HG03460 (cell line): ENCODE measurements around the gene TRAF1.
A peak's percentile ranks its signal among the peaks of the same experiment; 100 is the strongest.

Experiments used
- ATAC-seq: cut with Tn5 transposase; IDR thresholded peaks from one replicate; pipeline ENCODE4 v1.9.1; 2021; ENCODE audit not compliant: unreplicated experiment

Gene TRAF1

DNA sequence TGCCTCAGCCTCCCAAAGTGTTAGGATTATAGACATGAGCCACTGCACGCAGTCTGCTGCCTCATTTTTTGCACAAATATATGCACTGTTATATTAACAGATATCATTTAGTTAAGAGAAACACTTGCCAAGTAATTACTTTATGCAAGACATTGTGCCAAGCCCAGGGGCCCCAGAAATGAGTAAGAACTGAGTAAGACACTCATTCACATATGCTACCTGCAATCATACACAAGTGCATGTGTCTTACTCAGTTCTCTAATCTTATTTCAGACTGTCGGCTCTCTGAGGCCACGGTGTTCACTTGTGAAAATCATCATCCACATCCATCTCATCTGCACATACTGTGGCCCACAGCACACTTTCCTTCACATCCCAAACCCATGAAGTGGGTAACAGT is 16.0 kb downstream of the TRAF1 start:
- no peak for ATAC-seq

GRCh38 chr9:120909904-120910303 is 16.7 kb downstream of the TRAF1 start:
- no peak for ATAC-seq

DNA sequence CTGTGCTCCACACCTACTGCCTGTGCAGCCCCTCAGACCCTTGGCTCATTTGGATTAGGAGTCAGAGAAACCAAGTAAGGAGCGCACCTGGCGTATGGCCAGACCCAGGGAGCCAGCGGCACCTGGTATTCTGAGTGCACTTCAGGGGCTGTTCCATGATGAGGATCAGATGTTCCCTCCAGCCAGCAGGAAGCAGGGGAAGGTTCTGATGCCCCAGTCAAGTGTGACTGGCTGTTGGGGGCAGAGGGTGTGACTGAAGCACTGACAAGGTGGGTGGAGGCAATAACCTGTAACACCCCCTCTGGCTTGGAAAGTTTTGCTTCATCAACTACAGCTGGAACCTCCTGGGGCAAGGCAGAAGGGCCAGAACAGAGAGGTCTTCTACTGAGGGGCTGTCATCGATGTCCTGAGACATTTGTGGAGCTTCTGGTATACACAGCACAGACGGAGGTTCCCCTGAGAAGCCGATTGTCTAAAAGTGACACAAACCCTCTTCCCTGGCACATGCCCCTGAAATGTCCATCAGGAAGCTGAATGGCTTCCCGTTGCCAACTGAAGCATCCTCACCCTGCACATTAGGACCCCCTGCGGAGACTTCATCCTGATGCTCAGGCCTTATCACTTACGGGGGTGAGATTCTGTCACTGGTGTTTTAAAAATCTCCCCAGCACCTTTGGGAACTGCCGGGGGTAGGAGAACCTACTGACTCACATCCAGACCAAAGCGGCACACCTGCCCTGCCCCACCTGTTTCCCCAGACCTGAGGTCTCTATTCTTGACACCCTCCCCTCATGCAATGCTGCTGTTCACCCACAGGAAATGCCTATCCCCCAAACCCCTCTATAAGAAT is 21.1 kb downstream of the TRAF1 start:
- ATAC-seq: no peak

DNA sequence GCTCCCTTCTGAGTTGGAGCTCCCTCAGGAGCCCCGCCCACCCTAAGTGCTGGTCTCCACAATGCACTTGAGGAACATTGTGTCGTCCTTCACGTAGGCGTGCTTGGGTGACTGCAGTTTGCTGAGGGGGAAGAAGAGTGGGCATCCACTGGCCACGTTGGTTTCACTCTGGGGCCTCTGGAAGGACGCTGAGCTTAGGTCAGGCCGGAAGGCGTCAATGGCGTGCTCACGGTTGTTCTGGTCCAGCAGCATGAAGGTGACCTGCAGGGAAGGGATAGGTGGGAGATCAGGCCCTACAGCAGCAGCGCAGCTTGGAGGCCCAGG is 21.7 kb downstream of the TRAF1 start:
- ATAC-seq: no peak

DNA sequence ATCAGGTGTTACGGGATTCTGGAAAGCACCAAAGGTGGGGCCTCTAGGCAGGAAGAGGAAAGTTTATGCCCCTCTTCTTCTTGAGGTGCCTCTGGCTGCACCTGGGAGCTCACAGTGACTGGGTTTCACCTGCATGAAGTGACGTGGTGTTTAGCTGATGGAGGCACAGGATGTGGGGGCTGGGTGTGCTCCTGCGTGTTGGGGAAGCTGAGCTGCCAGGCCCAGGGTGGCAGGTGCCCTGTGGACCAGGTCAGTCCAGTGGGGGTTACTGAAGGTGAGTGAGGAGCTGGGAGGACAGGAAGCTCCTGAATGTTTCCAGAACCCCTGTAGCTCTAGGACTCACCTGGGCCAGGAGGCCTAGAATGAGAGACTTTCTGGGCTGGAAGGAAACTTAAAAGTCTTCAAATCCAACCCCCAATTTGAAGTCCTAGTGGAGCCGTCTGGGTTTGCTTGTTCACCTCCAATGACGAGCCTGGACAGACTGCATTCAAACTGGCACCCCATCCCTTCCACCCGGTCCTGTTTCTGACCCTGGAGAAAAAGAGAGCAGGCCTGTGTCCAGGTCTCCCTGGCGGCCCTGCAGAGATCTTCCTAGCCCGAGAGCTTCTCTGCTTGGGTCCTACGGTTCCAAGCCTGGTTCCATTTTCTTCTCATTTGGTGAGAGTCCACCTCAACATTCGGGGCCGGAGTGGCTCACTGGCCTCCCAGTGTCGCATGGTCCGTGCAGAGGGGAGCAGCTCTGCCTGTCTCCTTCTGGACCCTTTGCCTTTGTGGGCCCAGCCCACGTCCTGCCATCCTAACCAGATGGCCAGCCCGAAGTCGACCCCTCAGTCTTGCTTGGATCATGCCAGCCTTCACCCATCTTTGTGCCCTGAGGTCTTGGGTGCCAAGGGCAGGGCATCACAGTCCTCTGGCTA is 22.3 kb downstream of the TRAF1 start:
- no peak for ATAC-seq

DNA sequence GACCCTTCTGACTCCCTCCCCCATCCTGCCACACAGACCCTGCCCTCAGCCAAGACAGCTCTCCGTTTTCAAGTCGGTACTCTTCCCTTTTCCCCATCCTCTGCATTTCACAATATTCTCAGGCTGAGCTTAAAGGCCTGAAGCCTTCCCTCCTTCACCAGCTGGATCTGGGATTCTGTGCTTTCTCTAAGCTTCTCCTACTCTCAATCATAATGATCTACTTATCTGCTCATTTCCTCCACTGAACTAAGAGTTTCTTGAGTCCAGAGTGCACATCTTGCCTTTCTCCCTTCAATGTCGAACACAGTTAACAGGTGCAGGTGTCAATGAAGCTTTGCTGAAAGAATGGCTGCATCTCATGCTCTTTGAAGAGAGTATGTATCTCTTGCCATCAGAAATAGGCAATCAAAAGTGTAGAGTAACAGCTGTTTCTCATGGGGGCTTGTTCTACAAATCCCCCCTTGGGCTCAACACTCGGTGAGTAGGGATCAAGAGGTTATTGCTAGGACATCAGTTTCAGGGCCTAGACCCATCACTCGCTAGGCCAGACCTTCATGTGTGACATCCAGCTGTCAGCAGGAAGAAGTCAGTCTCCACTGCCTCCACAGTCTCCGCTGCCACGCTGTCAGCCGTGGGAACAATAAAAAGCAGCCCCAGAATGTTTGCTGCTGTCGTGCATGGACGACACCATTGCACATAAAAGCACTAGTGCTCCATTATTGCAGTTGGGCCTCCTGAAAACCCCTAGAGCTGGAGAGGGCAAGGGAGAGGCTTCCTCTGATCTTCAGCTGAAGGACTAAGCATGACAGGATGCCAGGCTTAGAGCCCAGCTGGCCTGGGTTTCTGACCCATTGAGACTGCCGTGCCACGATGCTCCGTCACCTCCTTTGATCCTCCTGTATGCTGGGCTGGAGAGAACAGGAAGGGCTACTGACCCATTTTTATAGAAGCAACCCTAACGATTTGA is 23.7 kb downstream of the TRAF1 start:
- no peak for ATAC-seq

DNA sequence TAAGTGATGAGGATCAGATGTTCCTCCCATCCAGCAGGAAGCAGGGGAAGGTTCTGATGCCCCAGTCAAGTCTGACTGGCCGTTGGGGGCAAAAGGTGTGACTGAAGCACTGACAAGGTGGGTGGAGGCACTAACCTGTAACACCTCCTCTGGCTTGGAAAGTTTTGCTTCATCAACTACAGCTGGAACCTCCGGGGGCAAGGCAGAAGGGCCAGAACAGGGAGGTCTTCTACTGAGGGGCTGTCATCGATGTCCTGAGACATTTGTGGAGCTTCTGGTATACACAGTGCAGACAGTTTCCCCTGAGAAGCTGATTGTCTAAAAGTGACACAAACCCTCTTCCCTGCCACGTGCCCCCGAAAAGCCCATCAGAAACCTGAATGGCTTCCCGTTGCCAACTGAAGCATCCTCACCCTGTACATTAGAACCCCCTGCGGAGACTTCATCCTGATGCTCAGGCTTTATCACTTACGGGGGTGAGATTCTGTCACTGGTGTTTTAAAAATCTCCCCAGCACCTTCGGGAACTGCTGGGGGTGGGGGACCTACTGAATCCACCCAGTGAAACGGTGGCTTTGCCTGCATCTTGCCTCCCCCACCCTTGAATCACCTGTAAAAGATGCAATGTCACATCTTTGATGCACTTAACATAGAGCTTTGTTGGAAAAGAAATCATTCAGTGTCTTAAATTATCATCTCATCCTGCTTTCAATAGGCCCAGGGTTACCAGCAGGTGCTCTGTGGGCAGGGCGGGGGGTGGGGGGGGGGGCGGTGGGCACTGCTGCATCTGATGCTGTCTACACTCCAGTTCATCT is 24.6 kb downstream of the TRAF1 start:
- no peak for ATAC-seq

- ATAC-seq: no peak
Observed at GRCh38 chr9:120900824-120901223, 25.8 kb downstream of the TRAF1 start.

DNA sequence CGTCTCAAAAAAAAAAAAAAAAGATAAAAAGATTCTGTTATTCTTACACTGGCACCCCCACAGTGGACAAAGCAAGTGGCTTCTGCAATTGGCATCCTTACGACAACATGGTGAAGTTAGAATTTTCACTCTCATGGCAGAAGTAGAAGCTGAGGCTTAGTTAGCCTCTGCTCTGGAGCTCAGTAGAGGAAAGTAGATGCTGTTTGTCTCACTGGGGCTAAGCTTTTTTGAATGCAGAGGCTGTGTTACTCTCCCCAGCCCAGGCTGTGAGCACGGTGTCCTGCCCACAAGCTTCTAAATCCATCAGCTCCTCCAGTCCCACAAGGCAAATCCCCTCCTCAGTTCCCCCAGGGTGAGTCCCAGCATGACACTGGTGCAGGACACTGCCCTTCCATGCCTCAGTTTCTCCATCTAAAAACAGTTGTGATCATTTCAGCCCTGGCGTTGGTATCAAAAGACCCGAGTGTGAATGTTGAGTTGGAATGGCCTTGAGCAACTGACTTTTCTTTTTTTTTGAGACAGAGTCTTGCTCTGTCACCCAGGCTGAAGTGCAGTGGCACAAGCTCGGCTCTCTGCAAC is 27.0 kb downstream of the TRAF1 start:
- no peak for ATAC-seq

- ATAC-seq: no peak
Observed at GRCh38 chr9:120898396-120898795, 28.2 kb downstream of the TRAF1 start.

DNA sequence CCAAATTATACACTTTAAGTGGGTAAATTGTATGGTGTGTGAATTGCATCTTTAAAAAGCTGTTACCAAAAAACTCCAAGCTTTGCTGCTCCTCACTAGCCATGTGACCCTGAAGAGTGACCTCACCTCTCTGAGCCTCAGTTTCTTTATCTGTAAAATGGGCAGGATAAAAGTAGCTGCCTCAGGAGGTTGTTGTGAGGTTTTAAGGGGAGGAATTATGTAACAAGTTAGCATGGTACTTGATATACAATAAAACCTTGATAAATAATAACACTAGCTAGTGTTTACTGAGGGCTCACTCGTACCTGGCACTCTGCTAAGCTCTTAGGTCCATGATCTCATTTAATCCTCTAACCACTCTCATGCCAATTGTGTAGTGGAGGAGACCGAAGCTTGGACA is 30.6 kb downstream of the TRAF1 start:
- no peak for ATAC-seq

GRCh38 chr9:120894321-120895148 is 32.1 kb downstream of the TRAF1 start:
- no peak for ATAC-seq

DNA sequence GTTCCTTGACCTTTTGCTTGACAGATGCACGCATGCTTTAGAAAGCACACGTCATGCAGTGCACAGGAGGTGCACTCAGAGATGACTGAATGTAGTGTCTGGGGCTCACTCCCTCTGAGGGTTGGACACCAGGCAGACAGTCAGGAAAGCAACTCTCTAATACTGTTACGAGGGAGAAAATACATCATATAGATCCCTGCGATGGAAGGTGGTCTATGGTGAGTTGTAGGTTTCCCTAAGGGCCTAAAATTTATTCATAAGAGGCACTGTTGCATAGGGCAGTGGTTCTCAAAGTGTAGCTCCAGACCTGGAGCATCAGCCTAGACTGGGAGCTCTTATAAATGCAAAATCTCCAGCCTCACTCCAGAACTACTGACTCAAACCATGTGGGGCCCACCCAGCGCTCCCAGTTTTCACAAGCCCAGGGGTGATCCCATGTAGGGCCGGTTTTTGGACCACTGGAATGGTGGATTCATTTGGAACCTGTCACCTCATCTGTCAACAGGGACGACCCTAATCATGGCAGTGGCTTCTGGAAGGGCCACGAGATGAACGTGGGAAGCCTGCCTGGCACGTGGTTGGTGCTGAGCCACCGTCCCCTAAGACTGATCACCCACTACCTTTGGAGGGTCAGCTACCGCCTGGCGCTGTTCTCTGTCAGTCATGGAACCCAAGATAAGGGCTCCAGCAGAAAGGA is 32.8 kb downstream of the TRAF1 start:
- no peak for ATAC-seq

- ATAC-seq: peak; percentile 64
Observed at GRCh38 chr9:120892748-120893610, 33.6 kb downstream of the TRAF1 start.

DNA sequence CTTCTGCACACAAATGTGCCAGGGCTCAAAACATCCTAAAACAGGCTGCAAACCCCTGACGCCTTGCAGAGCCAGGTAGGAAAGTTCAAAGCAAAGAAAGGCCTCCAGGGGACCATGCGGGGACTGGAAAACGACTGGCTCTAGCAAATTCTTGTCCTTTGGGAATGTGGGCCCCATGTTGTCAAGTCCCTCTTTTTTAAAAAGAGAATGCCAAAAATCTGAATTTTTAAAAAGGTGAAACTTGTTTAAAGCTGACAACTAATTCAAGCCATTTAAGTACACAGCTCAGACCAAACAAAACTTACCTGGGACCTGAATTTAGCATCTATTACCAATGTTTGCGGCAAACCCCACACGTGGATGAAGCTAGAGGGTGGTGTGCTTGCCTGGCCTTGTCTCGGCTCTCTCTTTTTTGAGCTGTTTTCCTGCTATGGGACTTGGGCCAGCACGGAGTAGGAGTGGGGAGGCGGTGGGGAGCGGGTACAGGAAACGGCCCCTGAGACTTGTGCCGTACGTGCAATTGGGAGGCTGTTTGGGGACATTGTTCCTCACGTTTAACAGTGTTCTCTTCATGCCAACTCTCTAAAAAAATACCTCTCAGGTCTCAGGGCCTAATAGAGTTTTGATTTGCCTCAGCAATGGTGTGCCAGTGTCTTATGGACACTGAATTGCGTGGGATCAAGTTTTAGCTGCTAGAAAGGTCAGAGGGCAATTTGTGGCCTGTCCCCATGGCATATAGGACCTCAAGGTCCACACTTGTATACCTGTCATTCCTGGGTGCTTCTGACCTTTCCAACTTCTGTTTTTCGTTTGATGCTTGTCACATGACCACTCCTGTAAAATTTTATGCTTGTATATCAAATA is 34.5 kb downstream of the TRAF1 start:
- peak; percentile 27 for ATAC-seq

GRCh38 chr9:120891245-120891883 is 35.2 kb downstream of the TRAF1 start:
- no peak for ATAC-seq
